HFFc6 (cell line): ENCODE results near the gene SCG3. TPM values are rescaled to one million over a fixed set of nuclear protein-coding genes. Genes with fewer than 3 reads are reported as not detected.

Source experiments
- DNase-seq: peaks from one replicate; pipeline ENCODE4 v3.0.0-alpha.2; 2018
- H3K27ac Mint-ChIP-seq: 2 replicates; pipeline ENCODE4 v1.8.0; 2020; ENCODE audit warnings: mild to moderate bottlenecking, mixed read lengths
- H3K27me3 Mint-ChIP-seq: 2 replicates; pipeline ENCODE4 v1.8.0; 2021; ENCODE audit warnings: mild to moderate bottlenecking, moderate library complexity, mixed read lengths; ENCODE audit not compliant: insufficient read depth
- H3K36me3 Mint-ChIP-seq: 2 replicates; pipeline ENCODE4 v1.8.0; 2021; ENCODE audit warnings: low read depth, mixed read lengths
- H3K4me1 Mint-ChIP-seq: 2 replicates; pipeline ENCODE4 v1.8.0; 2020; ENCODE audit warnings: low read depth, mixed read lengths
- H3K4me3 Mint-ChIP-seq: 2 replicates; pipeline ENCODE4 v1.8.0; 2020; ENCODE audit warnings: mild to moderate bottlenecking, moderate library complexity, mixed read lengths
- H3K9me3 Mint-ChIP-seq: 2 replicates; pipeline ENCODE4 v1.8.0; 2020; ENCODE audit warnings: mild to moderate bottlenecking, mixed read lengths
- total RNA-seq, 6 experiments: library from RNA; stranded (reverse); fragmentation: NEBNext Ultra II Directional; extraction: Animal tissue kit (Norgen Biotek cat#: 25700); gene quantifications; 2 replicates in 1 of 6; 3 replicates in 5 of 6; pipeline ENCODE4 v1.2.3, GENCODE V29; 2021
- TF ChIP-seq, protein P1 (sequence below): fragments of 200-600 bp; sonication (generic); IDR thresholded peaks from 2 replicates; pipeline ENCODE4 v1.5.0; 2021; ENCODE audit warnings: antibody characterized with exemption, mild to moderate bottlenecking

The SCG3 gene
- total RNA-seq, 6 experiments from 2014 or later = not detected

DNA sequence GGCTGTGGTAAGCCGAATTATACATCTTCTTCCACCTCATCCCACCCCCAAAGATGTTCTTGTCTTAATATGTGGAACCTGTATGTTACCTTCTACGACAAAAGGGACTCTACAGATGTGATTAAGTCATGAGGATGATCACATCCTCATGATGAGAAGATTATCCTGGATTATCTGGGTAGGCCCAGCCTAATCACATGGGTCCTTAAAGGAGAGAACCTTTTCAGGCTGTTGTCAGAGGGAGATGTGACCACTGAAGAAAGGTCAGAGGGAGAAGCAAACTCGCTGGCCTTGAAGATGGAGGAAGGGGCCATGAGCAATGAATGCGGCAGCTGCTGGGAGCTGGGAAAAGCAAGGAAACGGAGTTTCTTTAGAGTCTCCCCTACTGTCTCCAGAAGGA is 12.9 kb upstream of the SCG3 start:
- H3K27me3 Mint-ChIP-seq = peaks cover 17% of the 10 kb centered on the region
- H3K4me3 Mint-ChIP-seq = no peak overlapping the region
- no peaks in the 10 kb centered on the region for H3K36me3 Mint-ChIP-seq
- peaks cover 10% of the 10 kb centered on the region; the same call in 1 of the 2 replicates for H3K4me1 Mint-ChIP-seq
- DNase-seq = no peak
- no peaks in the 10 kb centered on the region for H3K9me3 Mint-ChIP-seq
- H3K27ac Mint-ChIP-seq = no peak overlapping the region
- TF ChIP-seq, protein P1, sequence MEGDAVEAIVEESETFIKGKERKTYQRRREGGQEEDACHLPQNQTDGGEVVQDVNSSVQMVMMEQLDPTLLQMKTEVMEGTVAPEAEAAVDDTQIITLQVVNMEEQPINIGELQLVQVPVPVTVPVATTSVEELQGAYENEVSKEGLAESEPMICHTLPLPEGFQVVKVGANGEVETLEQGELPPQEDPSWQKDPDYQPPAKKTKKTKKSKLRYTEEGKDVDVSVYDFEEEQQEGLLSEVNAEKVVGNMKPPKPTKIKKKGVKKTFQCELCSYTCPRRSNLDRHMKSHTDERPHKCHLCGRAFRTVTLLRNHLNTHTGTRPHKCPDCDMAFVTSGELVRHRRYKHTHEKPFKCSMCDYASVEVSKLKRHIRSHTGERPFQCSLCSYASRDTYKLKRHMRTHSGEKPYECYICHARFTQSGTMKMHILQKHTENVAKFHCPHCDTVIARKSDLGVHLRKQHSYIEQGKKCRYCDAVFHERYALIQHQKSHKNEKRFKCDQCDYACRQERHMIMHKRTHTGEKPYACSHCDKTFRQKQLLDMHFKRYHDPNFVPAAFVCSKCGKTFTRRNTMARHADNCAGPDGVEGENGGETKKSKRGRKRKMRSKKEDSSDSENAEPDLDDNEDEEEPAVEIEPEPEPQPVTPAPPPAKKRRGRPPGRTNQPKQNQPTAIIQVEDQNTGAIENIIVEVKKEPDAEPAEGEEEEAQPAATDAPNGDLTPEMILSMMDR = no peak

- TF ChIP-seq, protein P1 = no peak
- H3K36me3 Mint-ChIP-seq = no peaks in the 10 kb centered on the region
- H3K27ac Mint-ChIP-seq = no peak overlapping the region
- H3K4me3 Mint-ChIP-seq = no peak overlapping the region
- peaks cover 17% of the 10 kb centered on the region for H3K27me3 Mint-ChIP-seq
- H3K4me1 Mint-ChIP-seq = peaks cover 11% of the 10 kb centered on the region; the same call in 1 of the 2 replicates
- H3K9me3 Mint-ChIP-seq = no peaks in the 10 kb centered on the region
- DNase-seq = no peak
These were observed 11.9 kb upstream of the SCG3 start for GRCh38 chr15:51669381-51669780.

- no peak for DNase-seq
These were observed 9.1 kb upstream of the SCG3 start for GRCh38 chr15:51672155-51672687.

GRCh38 chr15:51672913-51673857 is 8.1 kb upstream of the SCG3 start:
- H3K4me1 Mint-ChIP-seq = peaks cover 11% of the 10 kb centered on the region; the same call in 1 of the 2 replicates
- no peak overlapping the region for H3K27ac Mint-ChIP-seq
- no peak overlapping the region for H3K4me3 Mint-ChIP-seq
- TF ChIP-seq, protein P1 = no peak
- H3K9me3 Mint-ChIP-seq = no peaks in the 10 kb centered on the region
- no peak for DNase-seq
- peaks cover 9% of the 10 kb centered on the region for H3K27me3 Mint-ChIP-seq
- no peaks in the 10 kb centered on the region for H3K36me3 Mint-ChIP-seq

More at GRCh38 chr15:51672155-51672687, 9.1 kb upstream of the SCG3 start:
- no peaks in the 10 kb centered on the region for H3K36me3 Mint-ChIP-seq
- no peak overlapping the region for H3K4me3 Mint-ChIP-seq
- no peak overlapping the region for H3K27ac Mint-ChIP-seq
- no peaks in the 10 kb centered on the region for H3K9me3 Mint-ChIP-seq
- H3K27me3 Mint-ChIP-seq = peaks cover 11% of the 10 kb centered on the region
- TF ChIP-seq, protein P1 = no peak
- H3K4me1 Mint-ChIP-seq = peaks cover 11% of the 10 kb centered on the region; the same call in 1 of the 2 replicates

- Mint-ChIP-seq H3K4me1 (peaks cover 11% of the 10 kb centered on the region; the same call in 1 of the 2 replicates), H3K9me3 (no peaks in the 10 kb centered on the region), H3K27me3 (peaks cover 3% of the 10 kb centered on the region), H3K4me3 (no peak overlapping the region), H3K27ac (no peak overlapping the region), H3K36me3 (no peaks in the 10 kb centered on the region)
- TF ChIP-seq, protein P1 = no peak
- DNase-seq = no peak
These were observed 6.1 kb upstream of the SCG3 start for GRCh38 chr15:51675234-51675633.
